Measurements from ENCODE around the gene IL11. TPM values are rescaled to one million over a fixed set of nuclear protein-coding genes. Genes with fewer than 3 reads are reported as not detected.

The IL11 gene
- total and polyA plus RNA-seq, 2 of the 13 experiments (the other 11 are each of a cell fraction or from before 2014, with no cell fraction given), result 2.5 to 2.9 TPM

DNA sequence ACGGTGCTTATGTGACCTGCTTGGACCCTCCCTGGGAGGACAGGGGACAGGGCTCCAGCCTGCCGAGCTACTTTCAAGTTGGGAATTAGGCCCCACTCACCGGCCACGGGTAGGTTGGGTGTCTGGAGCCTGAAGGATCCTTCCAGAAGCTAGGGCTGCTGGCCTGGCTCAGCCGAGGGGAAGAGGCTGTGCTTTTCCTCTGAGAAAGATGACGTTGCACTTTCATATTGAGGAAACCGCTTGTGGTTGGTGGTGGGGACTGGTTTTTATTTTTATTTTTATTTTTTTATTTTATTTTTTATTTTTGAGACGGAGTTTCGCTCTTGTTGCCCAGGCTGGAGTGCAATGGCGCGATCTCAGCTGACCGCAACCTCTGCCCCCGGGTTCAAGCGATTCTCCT lies 45.1 kb downstream of the IL11 start, which contains the start of gene TMEM150B (continued):
- TF ChIP-seq KLF13 (CRISPR knock-in tag; IDR thresholded peaks at IDR 0.05) (no peak), MAFF (IDR thresholded peaks at IDR 0.05; ENCODE audit: low read depth, low read length) (no peak), HOXA9 (CRISPR knock-in tag; IDR thresholded peaks at IDR 0.05; ENCODE audit: borderline replicate concordance) (no peak)

DNA sequence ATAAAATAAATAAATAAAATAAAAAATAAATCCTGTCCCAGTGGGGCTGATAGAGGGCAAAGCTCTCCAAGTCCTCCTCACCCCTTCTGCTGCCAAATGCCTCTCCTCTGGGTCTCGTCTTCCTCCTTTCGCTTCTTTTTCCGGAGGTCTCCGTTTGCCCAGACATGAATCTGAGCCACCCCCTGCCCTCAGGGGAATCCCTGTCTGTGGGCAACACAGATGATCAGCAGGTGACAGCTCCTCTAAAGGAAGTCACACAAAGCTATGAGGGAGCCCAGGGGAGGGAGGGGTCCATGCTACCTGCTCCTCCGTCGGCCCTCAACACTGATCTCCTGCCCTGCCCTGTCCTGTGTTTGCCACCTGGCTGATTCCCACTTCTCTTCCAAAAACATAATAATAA lies 45.6 kb downstream of the IL11 start:
- in situ Hi-C loops (cut with HindIII; ENCODE audit: extremely low pct_ligation_motif_present, low pct_unique_long_range_greater_than_20kb) (no loop called here), intact Hi-C loops (cut with micrococcal nuclease; ENCODE audit: unreplicated experiment) (no loop called here)
- H3K4me3 ChIP-seq (replicated peaks in 1 of 3; ENCODE audit: insufficient read depth in 1 of 3, low read depth in 2 of 3, low read length in 3 of 3), result no peak overlapping the region
- no peaks in the 10 kb centered on the region; a peak in 1 of 5 replicates for H3K27me3 ChIP-seq (ENCODE audit: control insufficient read depth in 1 of 2, insufficient read depth in 2 of 2, low read length in 2 of 2)
- H3K9ac ChIP-seq (ENCODE audit: insufficient read depth, low read depth, low read length), result no peak overlapping the region
- TF ChIP-seq KAT8 (CRISPR knock-in tag; IDR thresholded peaks at IDR 0.05) (no peak), DMAP1 (CRISPR knock-in tag; IDR thresholded peaks at IDR 0.05) (no peak), MTA3 (CRISPR knock-in tag; IDR thresholded peaks at IDR 0.05) (no peak), PRMT3 (CRISPR knock-in tag; IDR thresholded peaks at IDR 0.05; ENCODE audit: borderline replicate concordance, low read depth) (no peak), GPN1 (CRISPR knock-in tag; IDR thresholded peaks at IDR 0.05; ENCODE audit: borderline replicate concordance) (no peak), SPEN (CRISPR knock-in tag; IDR thresholded peaks at IDR 0.05; ENCODE audit: low read depth) (no peak), JDP2 (CRISPR knock-in tag; IDR thresholded peaks at IDR 0.05; ENCODE audit: borderline replicate concordance) (no peak), ZNF446 (CRISPR knock-in tag; IDR thresholded peaks at IDR 0.05) (no peak), NBN (conservative IDR thresholded peaks at IDR 0.05) (no peak), ASH2L (IDR thresholded peaks at IDR 0.05; ENCODE audit: insufficient read length, low read depth, low read length) (no peak), HNF4A (CRISPR knock-in tag; IDR thresholded peaks at IDR 0.05) (no peak)
- TF ChIP-seq, protein P1, sequence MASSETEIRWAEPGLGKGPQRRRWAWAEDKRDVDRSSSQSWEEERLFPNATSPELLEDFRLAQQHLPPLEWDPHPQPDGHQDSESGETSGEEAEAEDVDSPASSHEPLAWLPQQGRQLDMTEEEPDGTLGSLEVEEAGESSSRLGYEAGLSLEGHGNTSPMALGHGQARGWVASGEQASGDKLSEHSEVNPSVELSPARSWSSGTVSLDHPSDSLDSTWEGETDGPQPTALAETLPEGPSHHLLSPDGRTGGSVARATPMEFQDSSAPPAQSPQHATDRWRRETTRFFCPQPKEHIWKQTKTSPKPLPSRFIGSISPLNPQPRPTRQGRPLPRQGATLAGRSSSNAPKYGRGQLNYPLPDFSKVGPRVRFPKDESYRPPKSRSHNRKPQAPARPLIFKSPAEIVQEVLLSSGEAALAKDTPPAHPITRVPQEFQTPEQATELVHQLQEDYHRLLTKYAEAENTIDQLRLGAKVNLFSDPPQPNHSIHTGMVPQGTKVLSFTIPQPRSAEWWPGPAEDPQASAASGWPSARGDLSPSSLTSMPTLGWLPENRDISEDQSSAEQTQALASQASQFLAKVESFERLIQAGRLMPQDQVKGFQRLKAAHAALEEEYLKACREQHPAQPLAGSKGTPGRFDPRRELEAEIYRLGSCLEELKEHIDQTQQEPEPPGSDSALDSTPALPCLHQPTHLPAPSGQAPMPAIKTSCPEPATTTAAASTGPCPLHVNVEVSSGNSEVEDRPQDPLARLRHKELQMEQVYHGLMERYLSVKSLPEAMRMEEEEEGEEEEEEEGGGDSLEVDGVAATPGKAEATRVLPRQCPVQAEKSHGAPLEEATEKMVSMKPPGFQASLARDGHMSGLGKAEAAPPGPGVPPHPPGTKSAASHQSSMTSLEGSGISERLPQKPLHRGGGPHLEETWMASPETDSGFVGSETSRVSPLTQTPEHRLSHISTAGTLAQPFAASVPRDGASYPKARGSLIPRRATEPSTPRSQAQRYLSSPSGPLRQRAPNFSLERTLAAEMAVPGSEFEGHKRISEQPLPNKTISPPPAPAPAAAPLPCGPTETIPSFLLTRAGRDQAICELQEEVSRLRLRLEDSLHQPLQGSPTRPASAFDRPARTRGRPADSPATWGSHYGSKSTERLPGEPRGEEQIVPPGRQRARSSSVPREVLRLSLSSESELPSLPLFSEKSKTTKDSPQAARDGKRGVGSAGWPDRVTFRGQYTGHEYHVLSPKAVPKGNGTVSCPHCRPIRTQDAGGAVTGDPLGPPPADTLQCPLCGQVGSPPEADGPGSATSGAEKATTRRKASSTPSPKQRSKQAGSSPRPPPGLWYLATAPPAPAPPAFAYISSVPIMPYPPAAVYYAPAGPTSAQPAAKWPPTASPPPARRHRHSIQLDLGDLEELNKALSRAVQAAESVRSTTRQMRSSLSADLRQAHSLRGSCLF (CRISPR knock-in tag; IDR thresholded peaks at IDR 0.05; ENCODE audit: borderline replicate concordance), result no peak
- TF ChIP-seq, protein P2, sequence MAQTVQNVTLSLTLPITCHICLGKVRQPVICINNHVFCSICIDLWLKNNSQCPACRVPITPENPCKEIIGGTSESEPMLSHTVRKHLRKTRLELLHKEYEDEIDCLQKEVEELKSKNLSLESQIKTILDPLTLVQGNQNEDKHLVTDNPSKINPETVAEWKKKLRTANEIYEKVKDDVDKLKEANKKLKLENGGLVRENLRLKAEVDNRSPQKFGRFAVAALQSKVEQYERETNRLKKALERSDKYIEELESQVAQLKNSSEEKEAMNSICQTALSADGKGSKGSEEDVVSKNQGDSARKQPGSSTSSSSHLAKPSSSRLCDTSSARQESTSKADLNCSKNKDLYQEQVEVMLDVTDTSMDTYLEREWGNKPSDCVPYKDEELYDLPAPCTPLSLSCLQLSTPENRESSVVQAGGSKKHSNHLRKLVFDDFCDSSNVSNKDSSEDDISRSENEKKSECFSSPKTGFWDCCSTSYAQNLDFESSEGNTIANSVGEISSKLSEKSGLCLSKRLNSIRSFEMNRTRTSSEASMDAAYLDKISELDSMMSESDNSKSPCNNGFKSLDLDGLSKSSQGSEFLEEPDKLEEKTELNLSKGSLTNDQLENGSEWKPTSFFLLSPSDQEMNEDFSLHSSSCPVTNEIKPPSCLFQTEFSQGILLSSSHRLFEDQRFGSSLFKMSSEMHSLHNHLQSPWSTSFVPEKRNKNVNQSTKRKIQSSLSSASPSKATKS (CRISPR knock-in tag; IDR thresholded peaks at IDR 0.05), result no peak
- TF ChIP-seq, protein P3, sequence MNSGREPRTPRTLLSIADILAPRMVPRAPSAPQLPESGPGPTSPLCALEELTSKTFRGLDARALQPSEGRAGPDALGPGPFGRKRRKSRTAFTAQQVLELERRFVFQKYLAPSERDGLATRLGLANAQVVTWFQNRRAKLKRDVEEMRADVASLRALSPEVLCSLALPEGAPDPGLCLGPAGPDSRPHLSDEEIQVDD (CRISPR knock-in tag; IDR thresholded peaks at IDR 0.05; ENCODE audit: borderline replicate concordance), result no peak
- H3K4me2 ChIP-seq (ENCODE audit: low read depth, low read length), result no peak overlapping the region; the same call in 1 of the 2 replicates
- FAIRE-seq (no peak), ATAC-seq (no peak), DNase-seq (ENCODE audit: low spot score) (no peak)
- H3K79me2 ChIP-seq (ENCODE audit: insufficient read depth, low read length), result no peaks in the 10 kb centered on the region
- no TSS peak for BruUV-seq (replicated peaks)
- H3K4me1 ChIP-seq (ENCODE audit: insufficient read depth, low read length), result peaks cover 55% of the 10 kb centered on the region
- no peak overlapping the region for H3K27ac ChIP-seq (ENCODE audit: extremely low read length, insufficient read depth, low read length)
- ChIA-PET POLR2A (no interaction called here), CTCF (ENCODE audit: low intra/inter-chr PET ratio, low total read pairs) (no interaction called here)
- H3K36me3 ChIP-seq (replicated peaks in 1 of 2; ENCODE audit: control insufficient read depth in 1 of 2, insufficient read depth in 2 of 2, low read length in 2 of 2), result no peaks in the 10 kb centered on the region
- WGBS (ENCODE audit: low lambda C conversion rate), result 75% methylated on average over 6 of the region's 6 CpGs
- H4K20me1 ChIP-seq (ENCODE audit: insufficient read depth, low read length), result no peaks in the 10 kb centered on the region
- H3K9me3 ChIP-seq (ENCODE audit: low read length), result no peaks in the 10 kb centered on the region
- H2AFZ ChIP-seq (ENCODE audit: low read length), result no peak overlapping the region
